CD14-positive monocyte (primary cell): ENCODE data around the gene CUEDC1. TPM values are rescaled to one million over a fixed set of nuclear protein-coding genes. Genes with fewer than 3 reads are reported as not detected.

Source experiments
- DNase-seq, 3 donors: peaks; one replicate each; pipeline ENCODE4 v3.0.0-alpha.2; 2011 to 2022
- H2AFZ ChIP-seq: 2 replicates; pipeline ENCODE4 v1.6.0; 2012; ENCODE audit warnings: mild to moderate bottlenecking, low read depth, low read length, inconsistent platforms; ENCODE audit not compliant: insufficient read depth, poor library complexity, severe bottlenecking
- H3K27ac ChIP-seq, 2 donors: 1 replicate in 1 of 2; 2 replicates in 1 of 2; pipeline ENCODE4 v1.5.1; 2012 to 2013; ENCODE audit warnings: low read length in 2 of 2, control low read depth in 1 of 2, inconsistent platforms in 1 of 2, low read depth in 1 of 2, mild to moderate bottlenecking in 1 of 2
- H3K27me3 ChIP-seq, 2 donors: one replicate each; pipeline versions ENCODE4 v1.6.0 to v1.6.1; 2011 to 2013; ENCODE audit warnings: low read length in 2 of 2; ENCODE audit not compliant: control insufficient read depth in 2 of 2, insufficient read depth in 2 of 2
- H3K36me3 ChIP-seq, 2 donors: replicated peaks in 1 of 2; 1 replicate in 1 of 2; 2 replicates in 1 of 2; pipeline versions ENCODE4 v1.5.1 to v1.6.1; 2012 to 2013; ENCODE audit warnings: low read length in 2 of 2, control low read depth in 1 of 2, inconsistent platforms in 1 of 2, mild to moderate bottlenecking in 1 of 2; ENCODE audit not compliant: insufficient read depth in 2 of 2, control insufficient read depth in 1 of 2
- H3K4me1 ChIP-seq, 2 donors: 1 replicate in 1 of 2; 2 replicates in 1 of 2; pipeline versions ENCODE4 v1.5.1 to v1.6.1; 2012 to 2013; ENCODE audit warnings: low read length in 2 of 2, control low read depth in 1 of 2, inconsistent platforms in 1 of 2, mild to moderate bottlenecking in 1 of 2, moderate library complexity in 1 of 2; ENCODE audit not compliant: insufficient read depth in 2 of 2, control insufficient read depth in 1 of 2
- H3K4me2 ChIP-seq: replicated peaks from 2 replicates; pipeline ENCODE3; 2012; ENCODE audit warnings: low read length, moderate library complexity, mild to moderate bottlenecking; ENCODE audit not compliant: poor library complexity, severe bottlenecking; ENCODE audit errors: extremely low read depth
- H3K4me3 ChIP-seq, 3 experiments: fragments of 200-600 bp in 1 of 3; sonication (generic) in 1 of 3; replicated peaks in 1 of 3; 1 replicate in 2 of 3; 2 replicates in 1 of 3; pipeline ENCODE4 v1.5.1; 2011 to 2013; ENCODE audit warnings: low read length in 3 of 3, mild to moderate bottlenecking in 3 of 3, control low read depth in 2 of 3, low read depth in 2 of 3, inconsistent platforms in 1 of 3, moderate library complexity in 1 of 3
- H3K79me2 ChIP-seq: 2 replicates; pipeline ENCODE4 v1.6.0; 2012; ENCODE audit warnings: mild to moderate bottlenecking, control low read depth, inconsistent platforms, low read length, moderate library complexity; ENCODE audit not compliant: insufficient read depth
- H3K9ac ChIP-seq: 2 replicates; pipeline ENCODE4 v1.6.0; 2017; ENCODE audit warnings: low read length, mild to moderate bottlenecking; ENCODE audit not compliant: insufficient read depth, poor library complexity, severe bottlenecking
- H3K9me3 ChIP-seq, 2 donors: replicated peaks in 1 of 2; 1 replicate in 1 of 2; 2 replicates in 1 of 2; pipeline versions ENCODE4 v1.5.1 to v1.6.1; 2012 to 2013; ENCODE audit warnings: low read length in 2 of 2, control low read depth in 1 of 2; ENCODE audit not compliant: control insufficient read depth in 1 of 2, insufficient read depth in 1 of 2
- H4K20me1 ChIP-seq: 2 replicates; pipeline ENCODE4 v1.6.0; 2012; ENCODE audit warnings: mild to moderate bottlenecking, low read length, control low read depth, moderate library complexity; ENCODE audit not compliant: insufficient read depth
- H3K27ac Mint-ChIP-seq, 7 donors: one replicate each; pipeline ENCODE4 v1.8.0; 2020; ENCODE audit warnings: mild to moderate bottlenecking in 7 of 7, mixed read lengths in 7 of 7, moderate library complexity in 6 of 7, inconsistent platforms in 2 of 7
- H3K27me3 Mint-ChIP-seq, 3 donors: one replicate each; pipeline ENCODE4 v1.8.0; 2021 to 2022; ENCODE audit warnings: low read depth in 3 of 3, mild to moderate bottlenecking in 3 of 3, mixed read lengths in 3 of 3, moderate library complexity in 3 of 3, inconsistent platforms in 1 of 3
- H3K36me3 Mint-ChIP-seq, 2 donors: one replicate each; pipeline ENCODE4 v1.8.0; 2020; ENCODE audit warnings: mixed read lengths in 2 of 2, inconsistent platforms in 1 of 2, mild to moderate bottlenecking in 1 of 2
- H3K4me1 Mint-ChIP-seq: one replicate; pipeline ENCODE4 v1.8.0; 2020; ENCODE audit warnings: mild to moderate bottlenecking, mixed read lengths
- H3K4me3 Mint-ChIP-seq, 2 donors: one replicate each; pipeline ENCODE4 v1.8.0; 2020; ENCODE audit warnings: mild to moderate bottlenecking in 2 of 2, mixed read lengths in 2 of 2, moderate library complexity in 1 of 2
- H3K9me3 Mint-ChIP-seq, 7 donors: one replicate each; pipeline ENCODE4 v1.8.0; 2020 to 2022; ENCODE audit warnings: mixed read lengths in 7 of 7, mild to moderate bottlenecking in 6 of 7, moderate library complexity in 6 of 7, inconsistent platforms in 2 of 7
- CTCF ChIP-seq: fragments of 200-600 bp; IDR thresholded peaks from one replicate; pipeline ENCODE4 v1.8.0; 2022; ENCODE audit warnings: antibody characterized with exemption, mild to moderate bottlenecking
- WGBS: methylation state at CpG from one replicate; pipeline ENCODE4 v1.1.5; 2013; ENCODE audit warnings: missing lambda C conversion rate; ENCODE audit not compliant: insufficient coverage; 5-methylcytosine and 5-hydroxymethylcytosine counted together
- intact Hi-C, 2 donors: fragments of 100-400 bp; cut with micrococcal nuclease; formaldehyde crosslinking; loops; one replicate each; pipeline versions ENCODE4 v1.15.0 to v1.15.1; 2023
- polyA plus RNA-seq, 3 donors: library from polyadenylated mRNA; depleted of rRNA in 1 of 3; unstranded in 2 of 3; stranded (reverse) in 1 of 3; fragments of 300-500 nt in 2 of 3; fragments of >200 nt in 1 of 3; fragmentation: Illumina TruSeq in 2 of 3; gene quantifications; 1 replicate in 2 of 3; 2 replicates in 1 of 3; pipeline ENCODE4 v1.2.3, GENCODE V29; 2012 to 2021

Gene CUEDC1
- polyA plus RNA-seq, 3 donors = 4.2 to 31.0 (median 4.3) TPM

GRCh38 chr17:57999010-57999495, 43.8 kb upstream of the CUEDC1 start:
- H3K9me3 Mint-ChIP-seq = no peaks in the 10 kb centered on the region
- no peak for TF ChIP-seq CTCF
- H3K4me1 Mint-ChIP-seq = peaks cover 19% of the 10 kb centered on the region
- no peak overlapping the region for H3K27ac ChIP-seq
- no peak overlapping the region for H3K4me3 Mint-ChIP-seq
- H3K27me3 Mint-ChIP-seq = no peaks in the 10 kb centered on the region
- H3K4me3 ChIP-seq = no peak overlapping the region
- H3K27ac Mint-ChIP-seq = no peak overlapping the region
- peaks cover 3 to 8% of the 10 kb centered on the region in 2 donors for H3K4me1 ChIP-seq
- no peaks in the 10 kb centered on the region for H3K27me3 ChIP-seq
- no peaks in the 10 kb centered on the region for H3K9me3 ChIP-seq
- peaks cover 32% of the 10 kb centered on the region for H3K79me2 ChIP-seq
- intact Hi-C loops = loop anchor here in 1 of 2 donors (5.0 kb wide), 1 partner anchor 142 kb away; no protein-coding TSS in a partner anchor
- no peak overlapping the region for H2AFZ ChIP-seq
- peaks cover 37 to 39% of the 10 kb centered on the region in 2 donors for H3K36me3 Mint-ChIP-seq
- peaks cover 63% of the 10 kb centered on the region for H4K20me1 ChIP-seq
- H3K4me2 ChIP-seq = no peak overlapping the region
- no peak overlapping the region for H3K9ac ChIP-seq
- DNase-seq = no peak
- H3K36me3 ChIP-seq = peaks cover 29 to 65% of the 10 kb centered on the region in 2 donors

- peaks cover 26% of the 10 kb centered on the region for H3K4me1 Mint-ChIP-seq
- H3K79me2 ChIP-seq = peaks cover 14% of the 10 kb centered on the region
- H3K4me3 Mint-ChIP-seq = no peak overlapping the region
- TF ChIP-seq CTCF = no peak
- H3K9me3 Mint-ChIP-seq = no peaks in the 10 kb centered on the region
- peaks cover 12 to 47% of the 10 kb centered on the region in 2 donors for H3K36me3 ChIP-seq
- H3K4me3 ChIP-seq = no peak overlapping the region
- no peak overlapping the region for H3K9ac ChIP-seq
- no peaks in the 10 kb centered on the region for H3K9me3 ChIP-seq
- H3K4me2 ChIP-seq = no peak overlapping the region
- peaks cover 21 to 23% of the 10 kb centered on the region in 2 donors for H3K36me3 Mint-ChIP-seq
- WGBS = no CpG with 5 or more reads among the region's 3 CpGs
- H3K27me3 Mint-ChIP-seq = no peaks in the 10 kb centered on the region
- H3K27ac ChIP-seq = no peak overlapping the region
- H3K4me1 ChIP-seq = peaks cover 13 to 20% of the 10 kb centered on the region in 2 donors
- H4K20me1 ChIP-seq = peaks cover 45% of the 10 kb centered on the region
- intact Hi-C loops = loop anchor here in 1 of 2 donors (5.0 kb wide), 1 partner anchor 140 kb away; no protein-coding TSS in a partner anchor
- no peaks in the 10 kb centered on the region for H3K27me3 ChIP-seq
- no peak overlapping the region for H3K27ac Mint-ChIP-seq
- DNase-seq = no peak
- H2AFZ ChIP-seq = no peak overlapping the region
Observed at GRCh38 chr17:57997085-57997809, 42.0 kb upstream of the CUEDC1 start.
